ENCODE measurements around the gene TSACC. TPM values are rescaled to one million over a fixed set of nuclear protein-coding genes. Genes with fewer than 3 reads are reported as not detected.

TSACC gene
- total RNA-seq, 6 experiments from 2014 or later: 0.37 to 1.1 (median 0.99) TPM; not detected in 2

DNA sequence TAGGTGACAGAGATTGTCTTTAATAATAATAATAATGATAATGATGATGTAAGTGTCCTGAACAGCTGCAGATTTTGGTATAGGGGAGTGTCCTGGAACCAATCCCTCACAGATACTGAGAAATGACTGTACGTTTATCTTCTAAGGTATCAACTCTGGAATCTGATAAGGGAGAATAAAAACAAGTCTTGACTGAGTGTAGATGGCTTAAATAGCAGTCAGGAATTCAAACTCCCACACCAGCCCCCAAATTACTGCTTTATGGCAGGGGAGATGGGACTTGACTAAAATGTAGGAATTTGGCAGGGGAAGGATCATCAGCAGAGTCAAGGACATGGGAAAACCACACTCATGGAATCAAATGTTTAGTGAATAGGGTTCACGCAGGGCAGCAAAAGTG, 33.1 kb upstream of the TSACC start:
- Histone ChIP-seq H3K27me3 (no peaks in the 10 kb centered on the region), H3K4me3 (no peak overlapping the region), H3K36me3 (peaks cover 0 to 57% (median 19%) of the 10 kb centered on the region in 4 donors), H3K27ac (no peak overlapping the region), H3K4me1 (peaks cover 0 to 13% (median 4%) of the 10 kb centered on the region in 4 donors), H3K9me3 (no peaks in the 10 kb centered on the region)
- ATAC-seq (no peak), DNase-seq (no peak)
- no peak for TF ChIP-seq POLR2A (IDR thresholded peaks at IDR 0.05)
- TF ChIP-seq, protein P1, sequence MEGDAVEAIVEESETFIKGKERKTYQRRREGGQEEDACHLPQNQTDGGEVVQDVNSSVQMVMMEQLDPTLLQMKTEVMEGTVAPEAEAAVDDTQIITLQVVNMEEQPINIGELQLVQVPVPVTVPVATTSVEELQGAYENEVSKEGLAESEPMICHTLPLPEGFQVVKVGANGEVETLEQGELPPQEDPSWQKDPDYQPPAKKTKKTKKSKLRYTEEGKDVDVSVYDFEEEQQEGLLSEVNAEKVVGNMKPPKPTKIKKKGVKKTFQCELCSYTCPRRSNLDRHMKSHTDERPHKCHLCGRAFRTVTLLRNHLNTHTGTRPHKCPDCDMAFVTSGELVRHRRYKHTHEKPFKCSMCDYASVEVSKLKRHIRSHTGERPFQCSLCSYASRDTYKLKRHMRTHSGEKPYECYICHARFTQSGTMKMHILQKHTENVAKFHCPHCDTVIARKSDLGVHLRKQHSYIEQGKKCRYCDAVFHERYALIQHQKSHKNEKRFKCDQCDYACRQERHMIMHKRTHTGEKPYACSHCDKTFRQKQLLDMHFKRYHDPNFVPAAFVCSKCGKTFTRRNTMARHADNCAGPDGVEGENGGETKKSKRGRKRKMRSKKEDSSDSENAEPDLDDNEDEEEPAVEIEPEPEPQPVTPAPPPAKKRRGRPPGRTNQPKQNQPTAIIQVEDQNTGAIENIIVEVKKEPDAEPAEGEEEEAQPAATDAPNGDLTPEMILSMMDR (IDR thresholded peaks at IDR 0.05): no peak
- intact Hi-C loops (cut with DNase I): no loop called here
- WGBS (ENCODE audit: insufficient coverage, low coverage, low lambda C conversion rate, missing lambda C conversion rate): 79% methylated on average over 1 of the region's 2 CpGs

DNA sequence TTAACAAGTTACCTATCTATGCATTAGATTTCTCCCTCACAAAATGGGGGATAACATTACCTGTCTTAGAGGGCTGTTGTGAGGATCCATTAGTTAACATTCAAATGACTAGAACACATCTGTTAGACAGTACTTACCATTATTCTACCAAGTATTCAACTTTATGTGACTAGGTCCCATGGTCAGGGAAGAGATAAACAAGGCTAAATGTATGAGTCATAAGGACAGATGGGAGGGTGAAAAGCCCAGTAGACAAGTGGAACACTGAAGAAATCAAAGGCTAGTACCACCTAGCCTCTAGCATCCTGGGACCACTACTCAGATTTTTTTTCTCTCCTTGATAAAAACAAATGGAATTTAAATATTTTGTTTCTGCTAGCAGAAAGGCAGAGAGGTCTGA, 30.2 kb upstream of the TSACC start:
- Histone ChIP-seq H3K36me3 (peaks cover 0 to 86% (median 32%) of the 10 kb centered on the region in 4 donors), H3K4me1 (no peaks in the 10 kb centered on the region), H3K4me3 (no peak overlapping the region), H3K9me3 (no peaks in the 10 kb centered on the region), H3K27ac (no peak overlapping the region), H3K27me3 (no peaks in the 10 kb centered on the region)
- DNase-seq: no peak
- ATAC-seq: no peak
- no peak for TF ChIP-seq POLR2A (IDR thresholded peaks at IDR 0.05)
- TF ChIP-seq, protein P1 (IDR thresholded peaks at IDR 0.05): no peak
- intact Hi-C loops (cut with DNase I): no loop called here

DNA sequence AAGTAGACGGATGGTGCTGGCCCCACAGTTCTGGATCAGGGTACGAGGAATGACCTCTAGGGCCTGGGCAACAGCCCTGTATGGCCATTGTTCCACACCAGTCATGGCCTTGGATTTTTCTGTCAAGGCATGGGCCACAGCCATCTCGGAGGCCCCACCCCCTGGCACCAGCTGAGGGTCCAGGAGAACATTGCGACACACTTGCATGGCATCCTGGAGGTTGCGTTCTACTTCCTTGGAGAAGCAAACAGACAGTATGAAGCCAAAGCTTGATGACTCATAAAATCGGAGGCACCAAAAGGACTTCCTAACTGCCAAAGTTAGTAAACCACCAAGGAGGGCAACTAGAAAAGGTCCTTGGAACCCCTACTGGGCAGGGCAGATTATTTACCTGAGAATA, 27.4 kb upstream of the TSACC start:
- DNase-seq: no peak
- no peaks in the 10 kb centered on the region for H3K4me1 ChIP-seq
- H3K27me3 ChIP-seq: no peaks in the 10 kb centered on the region
- peaks cover 0 to 98% (median 42%) of the 10 kb centered on the region in 4 donors for H3K36me3 ChIP-seq
- H3K27ac ChIP-seq: no peak overlapping the region
- intact Hi-C loops (cut with DNase I): no loop called here
- no peak for ATAC-seq
- H3K4me3 ChIP-seq: no peak overlapping the region
- H3K9me3 ChIP-seq: no peaks in the 10 kb centered on the region
- 83% methylated on average over 1 of the region's 6 CpGs for WGBS (ENCODE audit: insufficient coverage, low coverage, low lambda C conversion rate, missing lambda C conversion rate)
- TF ChIP-seq, protein P1 (IDR thresholded peaks at IDR 0.05): no peak
- no peak for TF ChIP-seq POLR2A (IDR thresholded peaks at IDR 0.05)

DNA sequence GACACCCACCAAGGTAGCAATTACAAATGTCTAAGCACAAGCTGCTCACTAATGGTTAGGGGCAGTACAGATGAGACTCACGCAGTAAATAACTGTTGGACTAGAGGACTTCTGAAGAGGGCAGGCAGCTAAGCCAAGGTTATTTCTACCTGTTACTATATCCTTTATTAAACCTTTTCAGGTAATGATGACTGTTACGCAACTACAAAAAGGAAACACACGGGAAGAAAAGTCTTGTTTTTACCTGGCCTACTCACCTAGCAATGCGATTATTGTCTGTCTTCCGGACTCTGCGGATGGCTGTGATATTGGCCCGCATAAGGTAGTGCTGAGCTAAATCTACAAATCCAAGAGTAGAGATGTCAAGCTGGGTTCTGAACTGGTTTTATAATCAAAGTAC, 21.4 kb upstream of the TSACC start:
- Histone ChIP-seq H3K4me3 (no peak overlapping the region), H3K36me3 (peaks cover 10 to 100% (median 59%) of the 10 kb centered on the region in 4 donors), H3K4me1 (no peaks in the 10 kb centered on the region), H3K27ac (no peak overlapping the region), H3K27me3 (no peaks in the 10 kb centered on the region), H3K9me3 (no peaks in the 10 kb centered on the region)
- no peak for ATAC-seq
- TF ChIP-seq, protein P1 (IDR thresholded peaks at IDR 0.05): no peak
- no peak for TF ChIP-seq POLR2A (IDR thresholded peaks at IDR 0.05)
- no peak for DNase-seq
- intact Hi-C loops (cut with DNase I): no loop called here
- whole genome bisulfite sequencing (ENCODE audit: insufficient coverage, low coverage, low lambda C conversion rate, missing lambda C conversion rate): 84% methylated on average over 7 of the region's 7 CpGs

DNA sequence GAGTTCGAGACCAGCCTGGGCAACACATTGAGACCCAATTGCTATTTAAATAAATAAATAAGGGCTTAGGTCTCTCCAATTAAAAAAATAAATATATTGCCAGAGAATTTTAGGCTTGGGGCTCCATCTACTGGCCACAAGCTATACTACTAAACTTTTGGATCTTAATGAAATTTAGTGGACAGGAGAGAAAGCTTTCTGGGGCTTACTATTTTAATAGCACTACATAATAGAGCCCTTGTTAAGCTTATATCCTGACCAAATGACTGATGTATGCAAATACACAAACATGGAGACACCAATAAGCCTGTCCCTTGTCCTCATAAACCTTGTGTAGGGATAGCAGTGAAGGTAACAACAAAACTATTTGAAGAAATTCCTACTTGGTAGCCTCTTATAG, 18.7 kb upstream of the TSACC start:
- no peaks in the 10 kb centered on the region for H3K9me3 ChIP-seq
- H3K4me3 ChIP-seq: no peak overlapping the region
- no peaks in the 10 kb centered on the region for H3K27me3 ChIP-seq
- TF ChIP-seq, protein P1 (IDR thresholded peaks at IDR 0.05): peak; percentile 35 to 59 (median 54)
- TF ChIP-seq POLR2A (IDR thresholded peaks at IDR 0.05): no peak
- WGBS (ENCODE audit: insufficient coverage, low coverage, low lambda C conversion rate, missing lambda C conversion rate): no CpG with 5 or more reads among the region's 1 CpG
- no peaks in the 10 kb centered on the region for H3K4me1 ChIP-seq
- ATAC-seq (peak in 2 of 4 donors; percentile 36 to 40), DNase-seq (no peak)
- H3K27ac ChIP-seq: no peak overlapping the region
- intact Hi-C loops (cut with DNase I): no loop called here
- peaks cover 18 to 100% (median 66%) of the 10 kb centered on the region in 4 donors for H3K36me3 ChIP-seq
